Small intestine (tissue), 7 donors: ENCODE results near the gene RBBP8. TPM values are rescaled to one million over a fixed set of nuclear protein-coding genes. Genes with fewer than 3 reads are reported as not detected.
A peak's percentile ranks its signal among the peaks of the same experiment; 100 is the strongest.
"Not testable (repeated sequence)": the region's sequence is repeated elsewhere in the genome, so short reads cannot be mapped to it uniquely, and the experiment has no call there.

Source experiments
- DNase-seq, 2 donors: peaks; one replicate each; pipeline versions ENCODE4 v3.0.0 to v3.0.0-alpha.2; 2013
- FAIRE-seq: peaks from 2 replicates; lab custom pipeline; 2012; peaks lifted over from hg19 to GRCh38; lab: Jason Lieb, UNC
- H3K27ac ChIP-seq, 3 donors: one replicate each; pipeline ENCODE4 v1.5.1; 2013; ENCODE audit warnings: low read length in 2 of 3, mild to moderate bottlenecking in 2 of 3, control low read depth in 1 of 3, inconsistent platforms in 1 of 3, low read depth in 1 of 3, moderate library complexity in 1 of 3
- H3K27me3 ChIP-seq, 3 donors: one replicate each; pipeline ENCODE4 v1.6.1; 2013; ENCODE audit warnings: low read length in 3 of 3, inconsistent platforms in 1 of 3; ENCODE audit not compliant: control insufficient read depth in 3 of 3, insufficient read depth in 3 of 3
- H3K36me3 ChIP-seq, 3 donors: one replicate each; pipeline ENCODE4 v1.6.1; 2013; ENCODE audit warnings: low read length in 3 of 3, inconsistent platforms in 1 of 3, low read depth in 1 of 3, mild to moderate bottlenecking in 1 of 3, moderate library complexity in 1 of 3; ENCODE audit not compliant: control insufficient read depth in 3 of 3, insufficient read depth in 2 of 3
- H3K4me1 ChIP-seq, 3 donors: one replicate each; pipeline ENCODE4 v1.6.1; 2013; ENCODE audit warnings: low read length in 2 of 3, inconsistent platforms in 1 of 3, low read depth in 1 of 3, mild to moderate bottlenecking in 1 of 3, moderate library complexity in 1 of 3; ENCODE audit not compliant: control insufficient read depth in 3 of 3, insufficient read depth in 2 of 3
- H3K4me3 ChIP-seq, 3 donors: one replicate each; pipeline ENCODE4 v1.5.1; 2013; ENCODE audit warnings: low read length in 3 of 3, control low read depth in 1 of 3, inconsistent platforms in 1 of 3, low read depth in 1 of 3, mild to moderate bottlenecking in 1 of 3, moderate library complexity in 1 of 3
- H3K9me3 ChIP-seq, 2 donors: one replicate each; pipeline ENCODE4 v1.6.1; 2013; ENCODE audit warnings: low read depth in 1 of 2, low read length in 1 of 2; ENCODE audit not compliant: control insufficient read depth in 2 of 2, insufficient read depth in 1 of 2
- WGBS, 3 donors: extraction: QIAGEN DNeasy Blood & Tissue Kit; methylation state at CpG; one replicate each; pipeline ENCODE4 v1.1.7; 2013; 5-methylcytosine and 5-hydroxymethylcytosine counted together
- polyA plus RNA-seq, 4 donors: library from polyadenylated mRNA; stranded (reverse) in 3 of 4; unstranded in 1 of 4; fragments of 200-250 nt in 3 of 4; fragments of 120-200 nt in 1 of 4; gene quantifications; one replicate each; pipeline versions ENCODE4 v1.2.1 to v1.2.3, GENCODE V29; 2013
- donor health status: healthy with polysubstance abuse.
- donor health status: control.
- donor health status: control.
- donor health status: Bipolar disorder and iron deficiency.
- donor health status: healthy.

RBBP8 gene
- polyA plus RNA-seq, 4 donors, result 14.0 to 38.4 (median 32.9) TPM

DNA sequence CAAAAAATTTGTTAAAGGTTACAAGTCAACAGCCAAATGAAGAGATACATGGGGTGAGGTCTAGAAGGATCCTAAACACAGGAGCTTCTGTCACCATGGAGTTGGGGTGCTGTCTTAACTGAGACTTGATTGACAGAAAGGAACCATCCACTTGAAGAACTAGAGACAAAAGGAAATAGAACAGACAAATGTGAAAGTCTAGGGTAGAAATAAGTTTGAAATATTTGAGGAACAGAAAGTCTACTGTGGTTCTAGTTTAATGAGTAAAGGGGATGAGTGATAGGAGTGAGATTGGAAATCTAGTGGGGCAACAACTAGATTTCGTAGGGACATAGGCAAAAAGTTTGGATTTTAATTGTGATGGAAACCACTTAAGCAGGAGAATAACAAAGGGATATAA lies 18.7 kb downstream of the RBBP8 start:
- no peak overlapping the region for H3K27ac ChIP-seq
- H3K4me1 ChIP-seq, result peaks cover 0 to 7% (median 0%) of the 10 kb centered on the region in 3 donors
- no peak for DNase-seq
- no peaks in the 10 kb centered on the region for H3K9me3 ChIP-seq
- WGBS, 3 donors, result 88 to 100% (median 97%) methylated on average over 1 of the region's 1 CpG
- no peaks in the 10 kb centered on the region for H3K27me3 ChIP-seq
- H3K4me3 ChIP-seq, result no peak overlapping the region
- H3K36me3 ChIP-seq, result peaks cover 0 to 6% (median 3%) of the 10 kb centered on the region in 3 donors
- FAIRE-seq, result no peak

DNA sequence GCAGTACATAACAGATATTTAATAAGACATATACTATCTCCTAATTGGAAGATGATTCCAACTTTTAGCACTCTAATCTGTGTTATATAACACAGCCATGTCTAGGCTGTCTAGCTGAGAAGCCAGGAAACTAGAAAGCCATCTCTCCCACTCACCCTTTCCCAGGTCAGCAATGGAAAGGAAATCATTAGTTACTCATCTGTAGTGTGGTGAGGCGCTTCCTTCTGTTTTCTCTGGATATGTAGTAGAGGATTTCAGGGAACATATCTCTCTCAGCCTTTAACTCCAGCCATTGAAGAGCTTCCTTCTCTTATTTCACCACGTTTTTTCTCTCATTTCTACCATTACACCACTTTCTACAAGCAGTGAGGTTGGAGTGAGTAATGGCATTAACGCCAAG lies 19.4 kb downstream of the RBBP8 start:
- H3K4me1 ChIP-seq, result peaks cover 0 to 10% (median 0%) of the 10 kb centered on the region in 3 donors
- no peaks in the 10 kb centered on the region for H3K27me3 ChIP-seq
- no peak overlapping the region for H3K4me3 ChIP-seq
- peaks cover 0 to 6% (median 3%) of the 10 kb centered on the region in 3 donors for H3K36me3 ChIP-seq
- H3K27ac ChIP-seq, result no peak overlapping the region
- DNase-seq, result no peak
- no peak for FAIRE-seq
- H3K9me3 ChIP-seq, result no peaks in the 10 kb centered on the region
- 93 to 99% (median 95%) methylated on average over 3 of the region's 3 CpGs for WGBS, 3 donors

DNA sequence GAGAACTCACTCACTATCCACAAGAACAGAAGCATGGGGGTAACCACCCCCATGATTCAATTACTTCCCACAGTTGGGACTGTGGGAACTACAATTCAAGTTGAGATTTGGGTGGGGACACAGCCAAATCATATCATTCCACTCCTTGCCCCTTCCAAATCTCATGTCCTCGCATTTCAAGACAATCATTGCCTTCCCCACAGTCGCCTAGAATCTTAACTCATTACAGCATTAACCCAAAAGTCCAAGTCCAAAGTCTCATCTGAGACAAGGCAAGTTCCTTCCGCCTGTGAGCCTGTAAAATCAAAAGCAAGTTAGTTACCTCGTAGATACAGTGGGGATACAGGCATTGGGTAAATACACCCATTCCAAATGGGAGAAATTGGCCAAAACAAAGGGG lies 20.9 kb downstream of the RBBP8 start:
- H3K27me3 ChIP-seq, H3K36me3 ChIP-seq, H3K9me3 ChIP-seq, H3K4me3 ChIP-seq, FAIRE-seq: not testable (repeated sequence)
- WGBS, 3 donors, result 31 to 68% (median 53%) methylated on average over 4 of the region's 4 CpGs
- DNase-seq, result peak; percentile 56 to 75
- H3K27ac ChIP-seq, result peak overlapping the region in 1 of 3 donors; percentile 50
- peaks cover 0 to 11% (median 0%) of the 10 kb centered on the region in 3 donors for H3K4me1 ChIP-seq

DNA sequence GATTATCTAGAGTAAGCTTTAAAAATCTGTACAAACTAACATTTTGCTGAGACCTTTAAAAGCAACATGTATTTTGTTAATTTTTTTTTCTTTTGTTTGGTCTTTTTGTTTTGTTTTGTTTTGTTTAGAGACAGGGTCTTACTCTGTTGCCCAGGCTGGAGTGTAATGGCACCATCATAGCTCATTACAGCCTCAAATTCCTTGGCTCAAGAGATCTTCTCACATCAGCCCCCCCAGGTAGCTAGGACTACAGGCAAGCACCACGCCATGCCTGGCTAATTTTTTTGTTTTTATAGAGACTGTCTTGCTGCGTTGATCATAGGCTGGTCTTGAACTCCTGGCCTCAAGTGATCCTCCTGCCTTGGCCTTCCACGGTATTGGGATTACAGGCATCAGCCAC lies 23.1 kb downstream of the RBBP8 start:
- peaks cover 0 to 8% (median 0%) of the 10 kb centered on the region in 3 donors for H3K4me1 ChIP-seq
- H3K4me3 ChIP-seq, result no peak overlapping the region
- H3K27ac ChIP-seq, result no peak overlapping the region
- DNase-seq, result no peak
- peaks cover 0 to 9% (median 3%) of the 10 kb centered on the region in 3 donors for H3K36me3 ChIP-seq
- H3K27me3 ChIP-seq, result no peaks in the 10 kb centered on the region
- no peak for FAIRE-seq
- 95 to 97% (median 97%) methylated on average over 3 of the region's 3 CpGs for WGBS, 3 donors
- no peaks in the 10 kb centered on the region for H3K9me3 ChIP-seq

DNA sequence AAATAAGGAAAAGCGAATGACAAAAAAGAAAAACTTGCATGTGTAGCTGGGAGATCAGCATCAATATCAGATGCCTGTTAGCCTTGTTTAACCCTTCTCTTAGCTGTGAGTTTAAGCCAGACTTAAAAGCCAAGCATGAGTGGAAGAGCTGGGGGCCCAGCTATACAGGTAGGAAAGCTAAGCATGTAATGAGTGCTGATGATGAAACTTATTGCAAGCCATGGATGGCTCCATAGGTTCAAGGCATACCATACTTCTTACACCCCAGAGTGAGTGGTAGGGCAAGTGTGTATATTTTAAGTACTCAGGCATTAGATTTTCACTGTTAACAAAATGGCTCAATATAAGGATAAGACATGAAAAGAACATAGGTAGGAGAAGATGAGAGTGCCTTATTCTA lies 28.0 kb downstream of the RBBP8 start:
- WGBS, 3 donors, result 95 to 100% (median 96%) methylated on average over 1 of the region's 1 CpG
- H3K4me3 ChIP-seq, result no peak overlapping the region
- peaks cover 0 to 4% (median 0%) of the 10 kb centered on the region in 3 donors for H3K4me1 ChIP-seq
- peaks cover 0 to 12% (median 0%) of the 10 kb centered on the region in 3 donors for H3K36me3 ChIP-seq
- no peaks in the 10 kb centered on the region for H3K27me3 ChIP-seq
- no peak overlapping the region for H3K27ac ChIP-seq
- FAIRE-seq, result no peak
- DNase-seq, result no peak
- no peaks in the 10 kb centered on the region for H3K9me3 ChIP-seq

DNA sequence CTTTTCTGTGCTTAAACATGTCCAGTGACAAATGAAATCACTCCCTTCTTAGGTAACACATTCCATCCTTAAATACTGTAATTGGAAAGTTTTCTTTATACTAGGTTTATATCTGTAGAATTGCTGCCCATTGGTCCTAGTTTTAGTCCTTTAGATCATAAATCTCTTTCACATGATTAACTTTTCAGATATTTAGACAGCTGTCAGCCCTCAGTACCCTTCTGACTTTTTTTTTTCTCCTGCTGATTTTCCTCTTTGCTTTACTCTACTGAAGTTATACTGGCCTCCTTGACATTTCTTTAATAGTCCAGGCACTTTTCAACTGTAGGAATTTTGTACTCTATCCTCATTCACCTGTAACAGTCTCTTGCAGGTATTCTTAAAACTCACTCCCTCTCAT lies 28.9 kb downstream of the RBBP8 start:
- no peaks in the 10 kb centered on the region for H3K27me3 ChIP-seq
- FAIRE-seq, result no peak
- no peak overlapping the region for H3K27ac ChIP-seq
- H3K9me3 ChIP-seq, result no peaks in the 10 kb centered on the region
- DNase-seq, result no peak
- no peak overlapping the region for H3K4me3 ChIP-seq
- H3K36me3 ChIP-seq, result peaks cover 0 to 9% (median 0%) of the 10 kb centered on the region in 3 donors
- H3K4me1 ChIP-seq, result peaks cover 0 to 4% (median 0%) of the 10 kb centered on the region in 3 donors

DNA sequence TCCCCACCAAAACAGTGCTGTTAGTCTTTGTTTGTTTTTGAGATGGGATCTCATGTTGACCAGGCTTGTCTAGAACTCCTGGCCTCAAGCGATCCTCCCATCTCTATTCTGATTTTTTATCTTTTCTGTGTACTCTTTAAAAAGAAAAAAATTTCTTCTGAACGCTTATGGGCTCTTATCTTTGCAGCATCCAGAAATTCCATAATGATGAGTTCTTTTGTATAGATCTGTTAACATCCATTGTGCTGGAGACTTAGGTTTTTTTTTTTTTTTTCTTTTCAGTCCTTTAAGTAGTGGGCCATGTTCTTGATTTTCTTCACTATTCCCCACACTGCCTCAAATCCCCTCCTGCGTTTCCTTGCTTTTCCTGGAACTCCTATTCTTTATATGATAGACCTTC lies 31.0 kb downstream of the RBBP8 start:
- Histone ChIP-seq H3K4me1 (no peaks in the 10 kb centered on the region), H3K36me3 (peaks cover 0 to 6% (median 2%) of the 10 kb centered on the region in 3 donors), H3K27ac (no peak overlapping the region), H3K27me3 (no peaks in the 10 kb centered on the region), H3K4me3 (no peak overlapping the region), H3K9me3 (no peaks in the 10 kb centered on the region)
- no peak for DNase-seq
- WGBS, 3 donors, result 86 to 93% (median 90%) methylated on average over 3 of the region's 3 CpGs
- FAIRE-seq, result no peak

DNA sequence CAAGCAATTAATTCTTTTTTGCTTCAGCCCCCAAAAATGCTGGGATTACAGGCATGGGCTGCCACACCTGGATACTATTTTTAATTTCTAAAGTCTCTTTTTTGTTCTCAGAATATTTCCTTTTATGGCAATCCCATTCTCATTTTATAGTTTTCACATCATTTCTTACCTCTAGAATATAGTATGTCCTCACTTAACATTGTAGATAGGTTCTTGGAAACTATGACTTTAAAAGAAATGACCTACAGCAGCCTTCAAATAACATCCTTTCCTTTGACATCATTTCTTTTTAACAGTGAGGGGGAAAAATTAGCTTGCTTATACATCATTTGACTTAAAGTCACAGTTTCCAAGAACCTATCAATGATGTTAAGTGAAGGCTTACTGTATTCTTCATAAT lies 31.6 kb downstream of the RBBP8 start:
- peaks cover 0 to 6% (median 2%) of the 10 kb centered on the region in 3 donors for H3K36me3 ChIP-seq
- no peak for FAIRE-seq
- H3K27me3 ChIP-seq, result no peaks in the 10 kb centered on the region
- no peaks in the 10 kb centered on the region for H3K4me1 ChIP-seq
- H3K27ac ChIP-seq, result no peak overlapping the region
- H3K9me3 ChIP-seq, result no peaks in the 10 kb centered on the region
- no peak overlapping the region for H3K4me3 ChIP-seq
- DNase-seq, result no peak

DNA sequence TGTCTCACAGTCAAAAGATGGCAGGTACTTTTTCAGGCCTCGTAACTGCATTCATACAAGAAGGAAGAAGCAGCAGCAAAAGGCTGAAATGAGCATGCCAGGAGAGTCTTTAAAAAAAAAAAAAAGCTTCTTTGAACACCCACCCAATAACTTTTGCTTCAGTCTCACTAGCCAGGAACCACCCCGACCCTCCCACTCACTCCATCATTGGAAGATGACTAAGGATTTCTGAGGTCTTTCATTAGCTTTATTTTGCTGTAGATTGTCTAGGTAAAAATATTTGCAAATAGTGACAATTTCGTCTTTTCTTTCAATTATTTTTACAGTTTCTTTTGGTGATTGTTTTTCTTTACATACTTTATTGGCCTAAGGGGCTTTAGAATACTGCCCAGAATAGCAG lies 37.9 kb downstream of the RBBP8 start:
- 93 to 96% (median 93%) methylated on average over 3 of the region's 3 CpGs for WGBS, 3 donors
- Histone ChIP-seq H3K36me3 (peaks cover 0 to 3% (median 2%) of the 10 kb centered on the region in 3 donors), H3K4me3 (no peak overlapping the region), H3K27ac (no peak overlapping the region), H3K4me1 (peaks cover 0 to 3% (median 2%) of the 10 kb centered on the region in 3 donors), H3K9me3 (no peaks in the 10 kb centered on the region), H3K27me3 (no peaks in the 10 kb centered on the region)
- no peak for FAIRE-seq
- no peak for DNase-seq
